A172 (cell line): ENCODE data around the gene CRNN. TPM values are rescaled to one million over a fixed set of nuclear protein-coding genes. Genes with fewer than 3 reads are reported as not detected.

Source experiments
- DNase-seq: peaks from one replicate; pipeline ENCODE4 v3.0.0-alpha.2; 2015; ENCODE audit warnings: low spot score
- total RNA-seq: library from RNA; depleted of rRNA; stranded (reverse); fragments of >200 nt; shearing (Covaris generic); gene quantifications from 2 replicates; pipeline ENCODE4 v1.2.3, GENCODE V29; 2014; rRNA removed

The CRNN gene
- total RNA-seq: not detected in 2 replicates

- DNase-seq: no peak
Observed at GRCh38 chr1:152413909-152414308, at the start of gene CRNN. CRNN (minus strand) TSS chr1:152414263; CDS start chr1:152412233, 2,030 bp downstream.

GRCh38 chr1:152462636-152463035, 48.6 kb upstream of the CRNN start:
- DNase-seq: no peak

GRCh38 chr1:152461544-152461943, 47.5 kb upstream of the CRNN start:
- peak; percentile 68 for DNase-seq

- DNase-seq: no peak
Observed at GRCh38 chr1:152460529-152460899, 46.5 kb upstream of the CRNN start.

GRCh38 chr1:152459596-152460528, 45.8 kb upstream of the CRNN start:
- DNase-seq: peak; percentile 84

- DNase-seq: peak; percentile 78
Observed at GRCh38 chr1:152458384-152459185, 44.5 kb upstream of the CRNN start.

GRCh38 chr1:152457561-152457960, 43.5 kb upstream of the CRNN start:
- DNase-seq: no peak

- DNase-seq: no peak
Observed at GRCh38 chr1:152457071-152457470, 43.0 kb upstream of the CRNN start.

GRCh38 chr1:152451254-152451653, 37.2 kb upstream of the CRNN start:
- DNase-seq: no peak

GRCh38 chr1:152449661-152450060, 35.6 kb upstream of the CRNN start:
- no peak for DNase-seq

- no peak for DNase-seq
Observed at GRCh38 chr1:152448496-152448895, 34.4 kb upstream of the CRNN start.

- DNase-seq: no peak
Observed at GRCh38 chr1:152448095-152448494, 34.0 kb upstream of the CRNN start.

- no peak for DNase-seq
Observed at GRCh38 chr1:152447484-152447883, 33.4 kb upstream of the CRNN start.

GRCh38 chr1:152444045-152444444, 30.0 kb upstream of the CRNN start:
- DNase-seq: peak; percentile 36

- DNase-seq: peak; percentile 91
Observed at GRCh38 chr1:152442765-152443164, 28.7 kb upstream of the CRNN start.

- peak; percentile 19 for DNase-seq
Observed at GRCh38 chr1:152442301-152442700, 28.2 kb upstream of the CRNN start.

GRCh38 chr1:152441756-152442155, 27.7 kb upstream of the CRNN start:
- DNase-seq: no peak

- peak; percentile 85 for DNase-seq
Observed at GRCh38 chr1:152440635-152441471, 26.8 kb upstream of the CRNN start.

- peak; percentile 65 for DNase-seq
Observed at GRCh38 chr1:152436593-152437496, 22.8 kb upstream of the CRNN start.

- DNase-seq: no peak
Observed at GRCh38 chr1:152427458-152427857, 13.4 kb upstream of the CRNN start.

GRCh38 chr1:152426731-152427130, 12.7 kb upstream of the CRNN start:
- DNase-seq: no peak
